T-helper 2 cell (primary cell): ENCODE data around the gene KIAA0232.
"Not testable (repeated sequence)": the region's sequence is repeated elsewhere in the genome, so short reads cannot be mapped to it uniquely, and the experiment has no call there.

Experiments
- DNase-seq, 5 experiments: peaks; one replicate each; pipeline versions ENCODE4 v3.0.0 to v3.0.0-alpha.2; 2012 to 2022

Gene KIAA0232

DNA sequence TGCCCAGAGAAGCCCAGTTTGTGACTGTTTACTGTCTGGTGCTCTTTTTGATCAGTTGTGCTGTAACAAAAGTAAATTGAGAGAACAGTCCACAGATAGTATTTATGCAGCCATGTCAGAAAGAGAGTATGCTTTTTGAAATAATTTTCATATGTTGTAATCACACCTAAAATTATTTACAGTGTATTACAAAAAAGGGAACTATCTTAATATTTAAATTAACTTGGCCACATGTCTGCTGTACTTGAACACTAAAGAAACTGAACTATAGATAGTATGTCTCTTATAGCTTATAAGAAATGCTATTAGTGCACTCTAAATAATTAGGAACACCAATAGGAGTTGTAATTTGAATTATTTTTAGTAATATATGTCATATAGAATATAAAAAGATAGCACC is 30.2 kb downstream of the KIAA0232 start:
- no peak for DNase-seq

DNA sequence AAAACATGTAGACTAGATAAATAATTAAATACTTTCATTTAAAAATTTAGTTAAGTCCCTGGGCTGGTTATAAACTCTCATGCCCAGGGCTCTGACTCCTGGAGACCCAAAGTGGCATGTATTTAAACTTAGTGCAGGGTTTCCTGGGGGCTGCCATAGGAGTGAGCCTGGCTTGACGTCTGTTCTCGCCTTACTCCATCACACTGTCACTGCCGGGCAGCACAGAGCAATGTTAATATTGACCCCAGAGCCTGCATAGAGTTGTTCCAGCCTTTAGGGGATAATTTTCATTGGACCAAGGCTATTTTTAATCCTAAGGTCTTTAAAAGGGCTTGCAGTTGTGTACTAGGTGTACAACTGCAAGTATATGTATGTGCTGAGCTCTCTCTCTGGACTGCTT is 31.2 kb downstream of the KIAA0232 start:
- DNase-seq: no peak

GRCh38 chr4:6815029-6815836 is 32.7 kb downstream of the KIAA0232 start:
- DNase-seq: peak in 1 of 5 experiments; percentile 33

DNA sequence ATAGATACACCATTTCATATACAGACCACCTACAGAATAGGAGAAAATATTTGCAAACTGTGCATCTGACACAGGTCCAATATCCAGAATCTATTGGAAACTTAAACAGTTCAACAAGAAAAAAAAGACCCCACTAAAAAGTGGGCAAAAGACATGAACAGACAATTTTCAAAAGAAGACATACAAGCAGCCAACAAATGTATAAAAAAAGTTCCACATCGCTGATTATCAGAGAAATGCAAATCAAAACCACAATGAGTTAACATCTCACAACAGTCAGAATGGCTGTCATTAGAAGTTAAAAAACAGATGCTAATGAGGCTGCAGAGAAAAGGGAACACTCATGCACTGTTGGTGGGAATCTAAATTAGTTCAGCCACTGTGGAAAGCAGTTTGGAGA is 36.8 kb downstream of the KIAA0232 start:
- DNase-seq: no peak

DNA sequence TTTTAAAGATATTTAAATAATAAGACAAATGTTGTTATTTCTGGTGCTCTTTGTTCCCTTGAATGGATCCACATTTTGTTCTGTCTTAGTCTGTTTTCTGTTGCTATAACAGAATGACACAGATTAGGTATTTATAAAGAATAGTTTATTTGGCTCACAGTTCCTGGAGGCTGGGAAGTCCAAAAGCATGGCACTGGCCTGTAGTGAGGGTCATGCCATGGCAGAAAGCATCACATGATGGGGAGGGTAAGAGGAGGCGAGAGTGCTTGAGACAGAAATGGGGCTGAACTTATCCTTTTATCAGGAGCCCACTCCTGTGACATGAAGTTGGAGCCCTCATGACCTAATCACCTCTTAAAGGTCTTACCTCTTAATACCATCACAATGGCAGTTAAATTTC is 38.2 kb downstream of the KIAA0232 start:
- DNase-seq: no peak

- no peak for DNase-seq
Measured at GRCh38 chr4:6824071-6824470, 41.5 kb downstream of the KIAA0232 start.

GRCh38 chr4:6824772-6825402 is 42.4 kb downstream of the KIAA0232 start:
- no peak for DNase-seq

- peak in 2 of 5 experiments; percentile 3 to 18 for DNase-seq
Measured at GRCh38 chr4:6825403-6825802, 42.9 kb downstream of the KIAA0232 start.

DNA sequence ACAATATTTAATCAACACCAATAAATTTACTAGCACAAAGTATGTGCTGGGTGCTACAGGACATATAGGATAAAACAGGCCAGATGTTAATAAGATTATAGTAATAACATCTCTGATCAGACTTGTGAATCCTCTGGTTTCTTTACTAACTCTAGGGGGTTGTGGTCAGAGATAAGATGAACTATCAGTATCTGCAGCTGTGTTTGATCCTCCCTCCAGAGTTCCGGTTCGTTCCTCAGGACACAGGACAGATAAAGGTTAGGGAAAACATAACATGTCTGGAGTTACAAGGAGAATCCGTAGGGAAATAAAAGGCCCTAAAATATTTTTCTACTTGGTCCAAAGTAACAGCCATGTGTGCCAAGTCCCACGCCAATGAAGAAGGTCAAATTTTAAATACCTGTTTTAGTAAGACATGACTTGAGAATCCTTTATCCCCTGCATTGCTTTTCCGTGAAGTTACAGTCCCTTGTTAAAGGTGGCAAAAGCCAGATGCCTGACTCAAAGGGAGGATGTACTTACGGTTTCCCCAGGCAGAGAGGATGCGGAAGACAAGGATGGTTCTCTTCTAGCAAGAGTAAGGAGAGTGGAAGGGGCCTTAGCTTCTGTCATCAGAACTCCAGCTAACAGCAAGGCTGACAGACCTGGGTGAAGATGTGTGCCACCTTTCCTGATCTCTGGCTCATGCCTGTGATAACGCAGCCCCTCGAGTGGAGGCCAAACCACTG is 44.4 kb downstream of the KIAA0232 start:
- no peak for DNase-seq

DNA sequence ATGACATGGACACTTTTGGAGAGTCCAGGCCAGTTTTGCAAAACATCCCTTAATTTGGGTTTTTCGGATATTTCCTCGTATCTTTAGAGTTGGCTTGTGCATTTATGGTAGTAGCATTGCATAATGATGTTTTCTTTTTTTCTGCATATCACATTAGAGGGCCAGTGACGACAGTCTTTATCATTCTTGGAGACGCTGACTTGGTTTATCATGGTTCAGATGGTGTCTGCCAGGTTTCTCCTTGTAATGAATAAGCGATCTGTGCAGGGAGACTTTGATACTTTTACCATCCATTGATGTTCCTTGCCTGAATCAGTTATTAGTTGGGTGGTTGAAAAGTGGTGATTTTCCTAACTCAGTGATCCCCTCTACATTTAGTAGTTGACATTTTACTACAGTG is 46.6 kb downstream of the KIAA0232 start:
- DNase-seq: no peak

GRCh38 chr4:6834867-6835266 is 52.3 kb downstream of the KIAA0232 start:
- DNase-seq: no peak

DNA sequence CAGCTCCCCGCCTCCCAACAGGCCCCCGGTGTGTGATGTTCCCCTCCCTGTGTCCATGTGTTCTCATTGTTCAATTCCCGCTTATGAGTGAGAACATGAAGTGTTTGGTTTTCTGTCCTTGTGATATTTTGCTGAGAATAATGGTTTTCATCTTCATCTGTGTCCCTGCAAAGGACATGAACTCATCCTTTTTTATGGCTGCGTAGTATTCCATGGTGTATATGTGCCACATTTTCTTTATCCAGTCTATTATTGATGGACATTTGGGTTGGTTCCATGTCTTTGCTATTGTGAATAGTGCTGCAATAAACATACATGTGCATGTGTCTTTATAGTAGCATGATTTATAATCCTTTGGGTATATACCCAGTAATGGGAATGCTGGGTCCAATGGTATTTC is 53.1 kb downstream of the KIAA0232 start:
- DNase-seq: not testable (repeated sequence)

GRCh38 chr4:6837106-6837505 is 54.6 kb downstream of the KIAA0232 start:
- not testable (repeated sequence) for DNase-seq

DNA sequence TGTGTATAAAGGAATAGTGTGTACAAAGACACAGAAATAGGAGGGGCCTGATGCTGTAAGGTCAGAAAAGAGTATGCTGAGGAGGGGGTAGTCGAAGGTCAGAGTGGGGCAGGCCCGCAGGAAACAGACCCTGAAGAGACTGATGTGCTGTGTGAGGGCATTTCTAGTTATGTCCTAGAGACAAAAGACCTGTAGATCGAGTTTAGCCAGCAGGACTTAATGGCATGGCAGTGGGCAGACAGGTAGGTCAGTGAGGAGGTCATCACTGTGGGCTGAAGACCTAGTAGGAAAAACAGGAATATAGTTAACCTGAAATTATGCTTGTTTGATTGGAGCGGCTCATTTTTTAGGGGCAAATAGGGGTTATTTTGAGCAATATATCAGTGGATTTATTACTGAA is 57.1 kb downstream of the KIAA0232 start:
- DNase-seq: no peak

DNA sequence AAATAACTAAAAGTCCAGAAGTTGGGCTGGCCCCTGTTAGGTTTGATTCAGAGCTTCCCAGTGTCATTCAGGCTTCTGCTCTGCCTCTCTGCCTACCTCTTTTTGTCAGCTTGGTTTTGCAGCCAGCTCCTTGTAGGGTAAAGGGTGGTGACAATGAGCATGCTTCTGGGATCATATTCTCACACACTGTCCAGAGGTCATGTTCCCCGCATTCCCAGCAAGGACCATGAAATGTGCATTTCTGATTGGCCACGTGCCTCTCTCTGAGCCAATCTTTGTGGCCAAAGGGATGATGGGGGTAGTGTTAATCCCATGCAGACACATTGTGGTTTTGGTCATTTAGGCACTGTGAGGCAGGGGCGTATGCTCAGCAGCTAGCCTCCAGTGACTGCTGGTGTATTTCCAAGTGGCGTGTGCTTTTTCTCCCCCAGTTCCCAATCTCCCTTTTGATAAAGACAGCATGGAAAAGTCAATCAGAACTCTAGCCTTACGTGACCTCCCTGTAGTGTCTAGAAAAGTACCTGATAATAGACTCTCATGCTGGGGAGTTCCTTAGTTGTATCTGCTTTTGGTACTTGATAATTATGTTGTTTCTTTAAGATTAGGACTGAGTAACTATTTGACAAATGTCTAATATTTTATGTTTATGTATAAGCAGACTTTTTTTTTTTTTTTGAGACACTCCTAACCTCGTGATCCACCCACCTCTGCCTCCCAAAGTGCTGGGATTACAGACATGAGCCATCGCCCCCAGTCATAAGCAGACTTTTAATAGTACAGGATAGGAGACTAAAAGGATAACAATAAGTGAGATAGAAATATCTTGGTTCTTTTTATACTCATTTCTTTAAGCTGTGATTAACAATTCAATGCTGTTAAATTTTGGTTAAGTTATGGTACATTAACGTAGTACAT is 57.8 kb downstream of the KIAA0232 start:
- no peak for DNase-seq

- DNase-seq: no peak
Measured at GRCh38 chr4:6845027-6845426, 62.5 kb downstream of the KIAA0232 start.

GRCh38 chr4:6845574-6845973 is 63.0 kb downstream of the KIAA0232 start:
- DNase-seq: no peak

GRCh38 chr4:6847178-6847577 is 64.7 kb downstream of the KIAA0232 start:
- DNase-seq: no peak

GRCh38 chr4:6848717-6849305 is 66.3 kb downstream of the KIAA0232 start:
- no peak for DNase-seq

- DNase-seq: no peak
Measured at GRCh38 chr4:6849691-6850090, 67.2 kb downstream of the KIAA0232 start.

DNA sequence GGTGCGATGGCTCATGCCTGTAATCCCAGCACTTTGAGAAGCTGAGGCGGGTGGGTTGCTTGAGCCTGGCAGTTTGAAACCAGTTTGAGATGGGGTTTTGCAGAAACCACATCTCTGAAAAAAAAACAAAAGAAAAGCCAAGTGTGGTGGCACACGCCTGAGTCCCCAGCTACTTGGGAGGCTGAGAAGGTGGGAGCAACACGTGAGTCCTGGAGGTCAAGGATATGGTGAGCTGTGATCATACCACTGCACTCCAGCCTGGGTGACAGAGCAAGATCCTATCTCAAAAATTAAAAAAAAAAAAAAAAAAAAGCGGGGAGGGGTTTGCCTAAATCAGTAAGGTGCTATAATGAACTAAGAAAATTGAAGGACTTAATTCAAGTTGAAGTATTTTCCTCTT is 68.9 kb downstream of the KIAA0232 start:
- no peak for DNase-seq

DNA sequence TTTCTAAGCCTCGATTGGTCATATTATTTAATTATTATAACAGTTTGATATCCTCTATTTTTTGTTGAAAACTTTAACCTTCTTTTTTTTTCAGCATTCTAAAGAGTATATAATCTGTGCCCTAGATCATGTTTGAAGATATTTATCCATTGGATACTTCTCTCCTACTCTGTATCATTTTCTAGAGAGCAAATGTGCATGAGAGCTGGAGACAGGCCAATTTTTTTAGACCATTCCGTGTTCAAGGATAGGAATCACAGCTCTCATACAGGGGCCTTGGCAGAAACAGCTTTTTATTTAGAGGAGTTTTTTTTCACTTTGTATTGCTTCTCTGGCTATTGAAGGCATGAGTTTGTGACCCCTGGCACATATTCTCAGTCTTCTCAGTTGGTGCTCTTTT is 69.4 kb downstream of the KIAA0232 start:
- DNase-seq: no peak
